ENCODE results near the gene SLC7A6.

DNA sequence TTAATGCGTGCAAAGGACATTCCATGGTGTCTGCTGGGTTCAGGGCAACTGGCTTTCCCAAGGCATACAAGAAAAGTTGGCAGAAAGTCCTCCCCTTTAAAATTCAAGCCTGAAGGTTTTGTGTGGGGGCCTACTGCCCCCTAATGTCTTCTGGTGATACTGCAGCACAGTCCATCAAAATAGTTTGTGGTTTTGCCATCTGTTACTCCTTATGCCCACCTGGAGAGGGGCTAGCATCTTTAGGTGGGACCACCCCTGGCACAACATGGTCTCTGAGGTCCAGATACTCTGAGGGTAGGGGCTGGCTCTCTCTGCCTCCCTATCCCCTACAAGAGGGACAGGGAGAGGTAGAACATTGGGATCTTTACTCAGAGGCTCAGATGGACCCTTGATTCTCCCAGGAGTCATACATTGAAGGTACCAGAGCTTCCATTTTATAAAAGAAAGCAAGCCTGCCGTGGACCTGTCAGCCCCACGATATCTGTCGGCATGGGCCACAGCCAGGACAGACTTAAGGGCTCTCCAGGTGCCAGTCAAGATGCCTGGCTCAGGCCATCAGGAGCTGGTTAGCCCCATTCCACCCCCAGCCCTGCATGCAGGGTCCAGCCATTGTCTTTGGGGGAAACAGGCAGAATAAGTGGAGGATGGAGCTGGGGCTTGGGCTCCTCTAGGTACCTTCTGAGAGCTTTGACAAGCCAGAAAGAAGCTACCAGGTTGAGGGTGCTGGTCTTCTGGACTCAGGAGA is 34.7 kb upstream of the SLC7A6 start:
- TF ChIP-seq CTCF (IDR thresholded peaks at IDR 0.05): peak in 1 of 3 donors; percentile 67
- TF ChIP-seq POLR2A (IDR thresholded peaks at IDR 0.05): no peak
